AG04450 (cell line): ENCODE results near the gene CERK. TPM values are rescaled to one million over a fixed set of nuclear protein-coding genes. Genes with fewer than 3 reads are reported as not detected.

ENCODE experiments used
- CTCF ChIA-PET: fragments of 300-600, 350-600 bp; formaldehyde crosslinking; extraction: SDS; loops from one replicate; lab custom pipeline; 2022; ENCODE audit warnings: antibody characterized with exemption, inconsistent platforms; lab: Charles Lee
- POLR2A ChIA-PET: fragments of 350-600 bp; formaldehyde crosslinking; extraction: SDS; loops from one replicate; lab custom pipeline; 2021; ENCODE audit warnings: antibody characterized with exemption, inconsistent platforms; lab: Yijun Ruan, JAX
- DNase-seq: peaks from one replicate; pipeline ENCODE4 v3.0.0-alpha.2; 2011; ENCODE audit warnings: low read depth, low spot score
- H3K27ac ChIP-seq: one replicate; pipeline ENCODE4 v1.5.1; 2012; ENCODE audit warnings: low read depth, low read length, control low read depth
- H3K27me3 ChIP-seq: one replicate; pipeline ENCODE4 v1.6.0; 2012; ENCODE audit warnings: low read length; ENCODE audit not compliant: control insufficient read depth, insufficient read depth
- H3K4me3 ChIP-seq: 2 replicates; pipeline ENCODE4 v1.5.1; 2011; ENCODE audit warnings: mild to moderate bottlenecking, low read depth, low read length, control low read depth
- H3K9me3 ChIP-seq: 2 replicates; pipeline ENCODE4 v1.5.1; 2012; ENCODE audit warnings: low read length; ENCODE audit not compliant: control insufficient read depth, insufficient read depth
- polyA plus RNA-seq: library from polyadenylated mRNA; depleted of rRNA; stranded (reverse); fragments of >200 nt; gene quantifications from 2 replicates; pipeline ENCODE4 v1.2.3, GENCODE V29; 2011
- TF ChIP-seq, protein P1 (sequence below): IDR thresholded peaks from 2 replicates; pipeline ENCODE4 v1.5.1; 2011; ENCODE audit warnings: low read depth, low read length, control low read depth, inconsistent platforms

CERK gene
- polyA plus RNA-seq, 1 experiment, result 29.0 TPM

DNA sequence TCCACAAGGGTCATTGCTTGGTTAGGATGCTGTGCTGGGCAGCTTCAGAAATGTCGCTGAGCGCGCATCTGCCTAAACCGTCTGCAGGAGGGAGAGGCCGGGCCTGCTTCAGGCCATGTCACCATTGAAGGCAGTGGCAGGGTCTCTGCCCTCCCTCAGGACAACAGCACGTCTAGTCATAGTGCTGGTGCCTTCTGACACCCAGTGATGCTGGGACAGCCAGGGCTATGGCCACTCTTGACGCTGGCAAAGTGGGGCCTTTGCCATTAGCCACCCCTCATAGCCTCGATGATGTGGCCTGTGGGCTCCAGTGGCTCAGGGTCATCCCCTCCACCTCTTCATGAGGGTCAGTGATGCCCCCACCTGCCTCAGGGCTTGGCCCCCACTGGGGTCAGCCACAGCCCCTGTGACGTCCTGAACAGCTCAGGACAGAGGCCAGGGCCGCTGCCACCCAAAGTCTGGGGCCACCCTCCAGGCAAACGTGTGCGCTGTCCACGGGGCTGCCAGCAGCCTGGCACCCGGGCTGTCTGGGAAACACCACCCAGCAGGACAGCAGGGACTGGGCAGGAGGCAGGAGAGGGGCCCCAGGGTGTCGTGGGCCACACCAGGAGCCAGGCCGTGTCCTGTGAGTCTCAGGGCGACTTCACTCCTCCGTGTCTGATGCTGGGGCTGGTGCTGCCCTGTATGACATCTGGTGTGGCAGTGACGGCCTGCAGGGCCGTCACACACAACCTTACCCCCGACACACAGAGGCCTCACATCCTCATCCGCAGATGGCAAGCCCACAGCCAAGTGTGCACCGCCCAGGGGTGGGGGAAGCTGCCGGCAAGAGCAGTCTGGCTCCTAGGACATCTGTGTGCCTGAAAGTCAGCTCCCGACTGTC, 42.5 kb downstream of the CERK start:
- ChIA-PET CTCF (no interaction called here), POLR2A (no interaction called here)
- Histone ChIP-seq H3K27me3 (no peaks in the 10 kb centered on the region), H3K4me3 (no peak overlapping the region), H3K9me3 (no peaks in the 10 kb centered on the region), H3K27ac (no peak overlapping the region)
- DNase-seq, result no peak
- TF ChIP-seq, protein P1, sequence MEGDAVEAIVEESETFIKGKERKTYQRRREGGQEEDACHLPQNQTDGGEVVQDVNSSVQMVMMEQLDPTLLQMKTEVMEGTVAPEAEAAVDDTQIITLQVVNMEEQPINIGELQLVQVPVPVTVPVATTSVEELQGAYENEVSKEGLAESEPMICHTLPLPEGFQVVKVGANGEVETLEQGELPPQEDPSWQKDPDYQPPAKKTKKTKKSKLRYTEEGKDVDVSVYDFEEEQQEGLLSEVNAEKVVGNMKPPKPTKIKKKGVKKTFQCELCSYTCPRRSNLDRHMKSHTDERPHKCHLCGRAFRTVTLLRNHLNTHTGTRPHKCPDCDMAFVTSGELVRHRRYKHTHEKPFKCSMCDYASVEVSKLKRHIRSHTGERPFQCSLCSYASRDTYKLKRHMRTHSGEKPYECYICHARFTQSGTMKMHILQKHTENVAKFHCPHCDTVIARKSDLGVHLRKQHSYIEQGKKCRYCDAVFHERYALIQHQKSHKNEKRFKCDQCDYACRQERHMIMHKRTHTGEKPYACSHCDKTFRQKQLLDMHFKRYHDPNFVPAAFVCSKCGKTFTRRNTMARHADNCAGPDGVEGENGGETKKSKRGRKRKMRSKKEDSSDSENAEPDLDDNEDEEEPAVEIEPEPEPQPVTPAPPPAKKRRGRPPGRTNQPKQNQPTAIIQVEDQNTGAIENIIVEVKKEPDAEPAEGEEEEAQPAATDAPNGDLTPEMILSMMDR, result no peak

- H3K27me3 ChIP-seq, result no peaks in the 10 kb centered on the region
- ChIA-PET CTCF (interaction anchor here (1.7 kb wide), 1 partner anchor 131 kb away, joined by 4 read pairs; no protein-coding TSS in a partner anchor), POLR2A (no interaction called here)
- H3K27ac ChIP-seq, result no peak overlapping the region
- no peak overlapping the region for H3K4me3 ChIP-seq
- TF ChIP-seq, protein P1, result no peak
- no peak for DNase-seq
- no peaks in the 10 kb centered on the region for H3K9me3 ChIP-seq
Measured at GRCh38 chr22:46694416-46695170, 43.5 kb downstream of the CERK start.

DNA sequence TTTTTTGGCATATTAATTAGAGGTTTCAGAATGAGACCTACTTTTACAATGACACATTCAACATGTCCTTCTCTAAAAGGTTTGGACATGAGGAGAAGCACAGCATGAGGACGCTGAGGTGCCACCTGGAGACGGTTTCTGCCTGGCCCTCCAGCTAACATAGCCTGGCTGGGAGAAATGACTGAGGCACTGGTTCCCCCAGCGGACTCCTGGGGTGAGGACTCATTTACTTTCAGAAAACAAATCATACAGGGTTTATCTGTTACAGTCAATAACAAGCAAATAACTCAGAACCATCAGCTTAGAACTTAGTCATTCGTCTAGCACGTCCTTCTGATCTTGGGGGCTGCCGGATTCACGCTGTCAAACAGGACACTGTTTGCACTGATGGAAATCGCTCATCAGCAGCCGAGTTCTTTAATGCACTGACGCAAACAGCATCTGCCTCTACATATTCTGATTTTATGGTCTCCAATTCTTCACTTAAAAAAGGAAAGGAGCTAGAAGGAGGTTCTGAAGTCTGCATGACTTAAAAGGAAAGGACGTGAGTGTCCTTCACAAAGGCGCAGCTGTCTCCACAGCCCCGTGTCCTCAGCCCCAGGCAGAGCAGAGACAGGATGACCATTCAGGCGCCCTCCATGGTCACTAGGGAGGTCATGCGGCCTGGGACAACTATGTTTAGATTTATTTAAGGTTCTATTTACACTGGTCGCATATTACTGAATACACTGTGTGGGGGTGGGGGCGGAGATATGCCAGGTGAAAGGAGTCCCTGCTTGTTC, 44.2 kb downstream of the CERK start:
- no peaks in the 10 kb centered on the region for H3K9me3 ChIP-seq

GRCh38 chr22:46691571-46691970, 46.5 kb downstream of the CERK start:
- H3K27me3 ChIP-seq, result no peaks in the 10 kb centered on the region

More for the DNA sequence above, 44.2 kb downstream of the CERK start:
- no peak overlapping the region for H3K4me3 ChIP-seq
- ChIA-PET CTCF (interaction anchor here (0.8 to 1.7 kb wide), 2 partner anchors 12 to 131 kb away, joined by 3 to 4 read pairs; no protein-coding TSS in a partner anchor), POLR2A (no interaction called here)
- no peak for DNase-seq
- H3K27me3 ChIP-seq, result no peaks in the 10 kb centered on the region
- H3K27ac ChIP-seq, result no peak overlapping the region
- TF ChIP-seq, protein P1, result no peak

More at GRCh38 chr22:46691571-46691970, 46.5 kb downstream of the CERK start:
- DNase-seq, result no peak
- ChIA-PET POLR2A (no interaction called here), CTCF (no interaction called here)
- Histone ChIP-seq H3K4me3 (no peak overlapping the region), H3K9me3 (no peaks in the 10 kb centered on the region; the same call in 1 of the 2 replicates), H3K27ac (no peak overlapping the region)
- TF ChIP-seq, protein P1, result no peak
